Naive thymus-derived CD4-positive, alpha-beta T cell (primary cell): ENCODE data around the gene ESYT3. TPM values are rescaled to one million over a fixed set of nuclear protein-coding genes. Genes with fewer than 3 reads are reported as not detected.
"Not testable (repeated sequence)": the region's sequence is repeated elsewhere in the genome, so short reads cannot be mapped to it uniquely, and the experiment has no call there.

Experiments used
- ATAC-seq: fragments of 150-1000 bp; cut with Tn5 transposase; 2 replicates; pipeline ENCODE4 v1.10.0; 2021; ENCODE audit warnings: mild to moderate bottlenecking, moderate library complexity
- CTCF ChIA-PET: fragments of 350-600 bp; sonication (Branson Sonifier 250); formaldehyde crosslinking; loops from one replicate; lab custom pipeline; 2021; ENCODE audit warnings: antibody characterized with exemption; lab: Charles Lee
- POLR2A ChIA-PET: fragments of 350-600 bp; sonication (Branson Sonifier 250); formaldehyde crosslinking; loops from one replicate; lab custom pipeline; 2021; ENCODE audit warnings: antibody characterized with exemption, inconsistent platforms; lab: Charles Lee
- DNase-seq, 9 donors: peaks; one replicate each; pipeline versions ENCODE4 v3.0.0 to v3.0.0-alpha.2; 2020 to 2022; ENCODE audit warnings: mixed read lengths in 1 of 9
- H3K27ac ChIP-seq: one replicate; pipeline ENCODE4 v1.7.0; 2013; ENCODE audit warnings: mild to moderate bottlenecking, low read depth, low read length, moderate library complexity
- H3K27me3 ChIP-seq, 2 donors: one replicate each; pipeline ENCODE4 v1.7.0; 2013; ENCODE audit warnings: low read length in 2 of 2, mild to moderate bottlenecking in 2 of 2, moderate library complexity in 2 of 2; ENCODE audit not compliant: control insufficient read depth in 2 of 2, insufficient read depth in 2 of 2
- H3K36me3 ChIP-seq, 3 experiments: 1 replicate in 2 of 3; 2 replicates in 1 of 3; pipeline ENCODE4 v1.7.0; 2013; ENCODE audit warnings: low read length in 3 of 3, mild to moderate bottlenecking in 3 of 3, moderate library complexity in 1 of 3; ENCODE audit not compliant: insufficient read depth in 3 of 3, control insufficient read depth in 2 of 3
- H3K4me1 ChIP-seq, 2 donors: one replicate each; pipeline ENCODE4 v1.7.0; 2013; ENCODE audit warnings: low read length in 2 of 2, mild to moderate bottlenecking in 2 of 2, moderate library complexity in 1 of 2; ENCODE audit not compliant: control insufficient read depth in 2 of 2, insufficient read depth in 2 of 2
- H3K4me3 ChIP-seq: 2 replicates; pipeline ENCODE4 v1.7.0; 2013; ENCODE audit warnings: mild to moderate bottlenecking, low read length
- H3K9me3 ChIP-seq, 3 experiments: 1 replicate in 2 of 3; 2 replicates in 1 of 3; pipeline ENCODE4 v1.7.0; 2013; ENCODE audit warnings: low read length in 3 of 3; ENCODE audit not compliant: control insufficient read depth in 2 of 3
- H3K27ac Mint-ChIP-seq, 9 donors: one replicate each; pipeline ENCODE4 v1.8.0; 2020 to 2022; ENCODE audit warnings: mixed read lengths in 9 of 9, mild to moderate bottlenecking in 8 of 9, moderate library complexity in 5 of 9, inconsistent platforms in 2 of 9
- H3K27me3 Mint-ChIP-seq, 5 donors: one replicate each; pipeline ENCODE4 v1.8.0; 2021 to 2022; ENCODE audit warnings: mixed read lengths in 5 of 5, mild to moderate bottlenecking in 1 of 5
- H3K36me3 Mint-ChIP-seq, 5 donors: one replicate each; pipeline ENCODE4 v1.8.0; 2020 to 2022; ENCODE audit warnings: mixed read lengths in 5 of 5, mild to moderate bottlenecking in 3 of 5, inconsistent platforms in 1 of 5
- H3K4me1 Mint-ChIP-seq, 7 donors: one replicate each; pipeline ENCODE4 v1.8.0; 2020 to 2022; ENCODE audit warnings: mixed read lengths in 7 of 7, mild to moderate bottlenecking in 3 of 7, inconsistent platforms in 1 of 7
- H3K4me3 Mint-ChIP-seq, 10 donors: one replicate each; pipeline ENCODE4 v1.8.0; 2020 to 2022; ENCODE audit warnings: mild to moderate bottlenecking in 10 of 10, mixed read lengths in 10 of 10, moderate library complexity in 6 of 10, inconsistent platforms in 2 of 10
- H3K9me3 Mint-ChIP-seq, 11 donors: one replicate each; pipeline ENCODE4 v1.8.0; 2020 to 2022; ENCODE audit warnings: mixed read lengths in 11 of 11, mild to moderate bottlenecking in 4 of 11, inconsistent platforms in 1 of 11, moderate library complexity in 1 of 11
- intact Hi-C, 2 donors: fragments of 100-400 bp; cut with micrococcal nuclease; formaldehyde crosslinking; loops; one replicate each; pipeline ENCODE4 v1.15.1; 2023
- polyA plus RNA-seq, 2 donors: library from polyadenylated mRNA; unstranded; fragments of 300-500 nt; fragmentation: Illumina TruSeq; gene quantifications; one replicate each; pipeline ENCODE4 v1.2.3, GENCODE V29; 2021
- total RNA-seq, 6 experiments: library from RNA in 5 of 6; stranded (reverse) in 5 of 6; gene quantifications; 1 replicate in 5 of 6; 2 replicates in 1 of 6; pipeline ENCODE4 v1.2.3 and lab custom pipeline; 2021 to 2026

ESYT3 gene
- total and polyA plus RNA-seq, 7 experiments from 2014 or later: 0.14 to 0.41 (median 0.32) TPM; not detected in 4

GRCh38 chr3:138521445-138521844, 87.0 kb downstream of the ESYT3 start:
- H3K27ac ChIP-seq, DNase-seq, H3K27me3 ChIP-seq, ATAC-seq, H3K36me3 ChIP-seq, H3K9me3 ChIP-seq, H3K4me3 ChIP-seq, H3K4me1 ChIP-seq, H3K4me1 Mint-ChIP-seq, intact Hi-C loops, POLR2A ChIA-PET, H3K27me3 Mint-ChIP-seq, CTCF ChIA-PET, H3K27ac Mint-ChIP-seq, H3K4me3 Mint-ChIP-seq: not testable (repeated sequence)
- peaks cover 0 to 34% (median 7%) of the 10 kb centered on the region in 11 donors for H3K9me3 Mint-ChIP-seq
- H3K36me3 Mint-ChIP-seq: peaks cover 13 to 80% (median 60%) of the 10 kb centered on the region in 5 donors

Other genes starting within 250 kb of the ESYT3 start
- gene ARMC8, start 247.3 kb upstream of the ESYT3 start, total RNA-seq: 10 to 100 TPM; 51.9 to 72.3 (median 67.0) TPM
- gene ARMC8, start 247.3 kb upstream of the ESYT3 start, polyA plus RNA-seq: 10 to 100 TPM; 43.3 to 44.1 TPM
- 1 to 10 TPM in 2 of 5 experiments, under 1 TPM in 2, not detected in 1; 0.69 to 2.0 (median 1.2) TPM for gene NME9, start 104.8 kb upstream of the ESYT3 start, total RNA-seq
- under 1 TPM; 0.52 to 0.71 TPM for gene NME9, start 104.8 kb upstream of the ESYT3 start, polyA plus RNA-seq
- 1 to 10 TPM in 2 of 5 experiments, under 1 TPM in 3; 0.05 to 4.9 (median 0.80) TPM for gene MRAS, start 86.0 kb upstream of the ESYT3 start, total RNA-seq
- gene MRAS, start 86.0 kb upstream of the ESYT3 start, polyA plus RNA-seq: not detected
- 10 to 100 TPM; 11.8 to 35.1 (median 21.1) TPM for gene CEP70, start 159.6 kb downstream of the ESYT3 start, total RNA-seq
- gene CEP70, start 159.6 kb downstream of the ESYT3 start, polyA plus RNA-seq: 10 to 100 TPM; 12.0 to 12.9 TPM
- 1 to 10 TPM; 1.6 to 3.3 (median 2.6) TPM for gene FAIM, start 174.2 kb downstream of the ESYT3 start, total RNA-seq
- 1 to 10 TPM; 4.6 to 6.4 TPM for gene FAIM, start 174.2 kb downstream of the ESYT3 start, polyA plus RNA-seq